ENCODE data around the gene FNBP1.

Gene FNBP1

DNA sequence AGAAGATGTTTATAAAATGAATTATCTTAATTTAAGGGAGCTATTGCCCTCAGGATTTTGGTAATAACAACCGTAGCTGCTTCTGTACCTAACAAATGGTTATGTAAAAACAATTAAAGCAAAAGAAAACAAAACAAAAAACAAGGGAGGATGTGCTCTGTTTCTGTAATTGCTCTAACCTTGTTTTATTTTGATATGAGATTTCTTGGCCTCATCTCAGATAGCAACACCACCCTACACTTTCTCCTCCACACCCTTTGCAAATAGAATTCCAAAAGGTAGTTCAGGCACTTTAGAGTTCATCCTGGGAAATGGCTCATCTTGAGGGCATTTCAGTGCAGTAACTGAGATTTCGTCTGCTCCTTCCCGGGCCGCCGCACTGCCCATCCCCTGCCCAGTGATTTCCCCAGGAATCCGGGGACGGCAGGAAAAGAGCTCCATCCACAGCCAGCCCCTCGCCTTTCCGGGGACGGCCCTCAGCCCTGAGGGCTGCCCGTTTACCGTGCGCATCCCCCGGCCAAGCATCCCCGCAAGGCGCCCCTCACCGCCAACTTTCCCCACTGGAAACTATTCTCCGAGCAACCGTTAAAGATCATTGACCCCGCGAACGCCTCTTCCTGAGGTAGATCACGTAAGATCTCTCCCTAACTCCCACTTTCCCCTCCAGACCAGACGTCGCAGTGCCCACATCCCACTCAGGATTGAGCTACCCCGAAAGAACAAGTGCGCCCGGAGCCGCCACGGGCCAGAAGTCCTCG lies 1.2 kb downstream of the FNBP1 start:
- Histone ChIP-seq H3K27ac (ENCODE audit: low read depth, low read length) (peak overlapping the region; percentile 98), H3K9ac (ENCODE audit: low read length) (peak overlapping the region; percentile 80), H3K27me3 (ENCODE audit: control insufficient read depth, insufficient read depth, low read length) (no peaks in the 10 kb centered on the region), H3K4me1 (ENCODE audit: control insufficient read depth, insufficient read depth, low read length) (peaks cover 31% of the 10 kb centered on the region), H3K36me3 (ENCODE audit: control insufficient read depth, insufficient read depth, low read length) (no peaks in the 10 kb centered on the region), H3K4me3 (ENCODE audit: low read length) (peak overlapping the region; percentile 88)

DNA sequence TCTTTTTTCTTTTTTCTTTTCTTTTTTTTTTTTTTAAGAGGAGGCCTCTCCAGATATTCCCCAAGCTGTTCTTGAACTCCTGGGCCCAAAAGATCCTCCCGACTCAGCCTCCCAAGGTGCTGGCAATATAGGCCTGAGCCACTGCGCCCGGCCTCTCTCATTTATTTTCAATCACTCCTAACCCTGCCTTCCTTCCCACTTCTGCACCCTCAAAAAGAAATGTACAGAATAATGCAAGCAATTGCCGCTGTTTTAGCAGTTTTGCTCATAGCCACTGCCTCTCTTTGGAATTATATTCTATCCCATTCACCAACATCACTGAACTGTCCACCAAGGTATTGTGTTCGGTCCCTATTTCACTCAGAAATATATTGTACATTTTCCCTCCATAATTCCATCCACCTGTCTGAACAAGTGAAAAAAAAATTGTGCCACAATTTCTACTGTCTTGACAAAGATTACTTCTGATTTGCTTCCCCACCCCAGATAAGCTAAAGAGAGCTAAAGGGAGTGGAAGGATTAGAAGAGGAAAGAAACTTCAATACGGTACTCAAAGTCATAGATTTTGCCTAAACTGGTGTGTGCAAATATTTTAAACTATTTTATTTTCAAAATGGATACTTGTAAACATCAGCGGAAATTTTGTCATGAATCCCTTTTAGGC lies 1.9 kb downstream of the FNBP1 start:
- peaks cover 33% of the 10 kb centered on the region for H3K4me1 ChIP-seq (ENCODE audit: control insufficient read depth, insufficient read depth, low read length)
- peak overlapping the region; percentile 24 for H3K9ac ChIP-seq (ENCODE audit: low read length)
- H3K27me3 ChIP-seq (ENCODE audit: control insufficient read depth, insufficient read depth, low read length), result no peaks in the 10 kb centered on the region

DNA sequence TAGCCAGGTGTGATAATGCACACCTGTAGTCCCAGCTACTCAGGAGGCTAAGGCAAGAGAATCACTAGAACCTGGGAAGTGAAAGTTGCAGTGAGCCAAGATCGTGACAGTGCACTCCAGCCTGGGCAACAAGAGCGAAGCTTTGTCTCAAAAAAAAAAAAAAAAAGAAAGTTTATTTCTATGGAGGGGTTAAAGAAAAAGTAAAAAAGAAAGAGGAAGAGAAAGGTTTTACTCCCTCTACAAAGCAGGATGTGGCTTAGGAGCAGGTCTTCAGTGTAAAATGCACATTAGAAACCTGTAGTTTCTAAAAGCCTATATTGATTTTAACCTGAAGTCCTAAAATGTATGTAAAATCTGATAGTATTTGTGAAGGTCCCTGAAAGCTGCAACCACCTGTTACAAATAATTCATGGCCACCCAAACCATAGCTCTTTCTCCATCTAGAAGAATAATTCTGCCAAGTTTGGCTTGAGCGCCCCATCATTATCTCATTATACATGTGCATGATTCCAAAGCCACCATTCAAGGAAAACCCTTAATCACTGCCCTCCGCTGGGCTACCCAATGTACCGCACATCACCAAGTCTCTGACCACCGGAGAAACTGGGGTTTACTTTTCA lies 3.4 kb downstream of the FNBP1 start:
- no peaks in the 10 kb centered on the region for H3K27me3 ChIP-seq (ENCODE audit: control insufficient read depth, insufficient read depth, low read length)
- H3K27ac ChIP-seq (ENCODE audit: low read depth, low read length), result peak overlapping the region; percentile 60
- no peak overlapping the region for H3K9ac ChIP-seq (ENCODE audit: low read length)
- H3K4me1 ChIP-seq (ENCODE audit: control insufficient read depth, insufficient read depth, low read length), result peaks cover 26% of the 10 kb centered on the region
- H3K4me3 ChIP-seq (ENCODE audit: low read length), result peak overlapping the region; percentile 39
- H3K36me3 ChIP-seq (ENCODE audit: control insufficient read depth, insufficient read depth, low read length), result no peaks in the 10 kb centered on the region

More for the DNA sequence above, 1.9 kb downstream of the FNBP1 start:
- H3K4me3 ChIP-seq (ENCODE audit: low read length), result peak overlapping the region; percentile 88
- no peaks in the 10 kb centered on the region for H3K36me3 ChIP-seq (ENCODE audit: control insufficient read depth, insufficient read depth, low read length)
- H3K27ac ChIP-seq (ENCODE audit: low read depth, low read length), result peak overlapping the region; percentile 98

DNA sequence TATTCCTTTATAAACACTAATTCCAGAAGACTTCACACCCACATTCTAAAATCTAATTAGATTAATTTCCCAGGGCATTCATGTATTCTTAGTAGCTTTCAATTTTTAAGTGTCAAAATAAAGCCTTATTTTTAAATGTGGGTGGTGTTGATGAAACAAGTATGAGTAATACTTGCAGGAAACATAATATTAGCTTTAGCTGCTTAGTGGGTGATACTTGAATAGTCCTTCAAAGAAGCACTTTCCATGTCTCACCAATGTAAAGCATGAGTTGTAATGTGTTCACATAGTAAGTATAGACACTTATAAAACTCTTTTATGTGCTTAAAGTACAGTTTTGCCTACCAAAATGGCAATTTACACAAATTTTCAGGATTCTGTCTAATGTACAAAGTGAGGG lies 6.9 kb downstream of the FNBP1 start:
- Histone ChIP-seq H3K36me3 (ENCODE audit: control insufficient read depth, insufficient read depth, low read length) (no peaks in the 10 kb centered on the region), H3K27ac (ENCODE audit: low read depth, low read length) (no peak overlapping the region), H3K4me3 (ENCODE audit: low read length) (no peak overlapping the region), H3K9ac (ENCODE audit: low read length) (no peak overlapping the region), H3K27me3 (ENCODE audit: control insufficient read depth, insufficient read depth, low read length) (no peaks in the 10 kb centered on the region), H3K4me1 (ENCODE audit: control insufficient read depth, insufficient read depth, low read length) (peaks cover 32% of the 10 kb centered on the region)

DNA sequence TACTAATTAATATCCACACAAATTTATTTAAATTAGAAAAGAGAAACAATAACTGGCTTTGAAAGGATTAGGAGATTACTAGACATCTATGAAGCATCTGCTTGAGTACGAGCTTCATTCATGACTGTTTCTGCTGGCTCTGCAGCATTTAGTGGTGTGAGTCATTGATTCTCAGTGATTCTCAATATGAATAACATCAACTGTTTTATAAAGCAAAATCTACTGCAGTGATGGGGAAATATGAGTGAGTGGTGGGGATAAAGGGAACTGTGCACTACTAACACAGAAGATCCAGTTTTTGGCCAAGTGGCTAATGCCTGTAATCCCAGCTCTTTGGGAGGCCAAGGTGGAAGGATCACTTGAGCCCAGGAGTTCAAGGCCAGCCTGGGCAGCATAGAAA lies 8.4 kb downstream of the FNBP1 start:
- H3K9ac ChIP-seq (ENCODE audit: low read length), result no peak overlapping the region
- peaks cover 35% of the 10 kb centered on the region for H3K4me1 ChIP-seq (ENCODE audit: control insufficient read depth, insufficient read depth, low read length)
- H3K36me3 ChIP-seq (ENCODE audit: control insufficient read depth, insufficient read depth, low read length), result no peaks in the 10 kb centered on the region
- no peak overlapping the region for H3K27ac ChIP-seq (ENCODE audit: low read depth, low read length)
- H3K27me3 ChIP-seq (ENCODE audit: control insufficient read depth, insufficient read depth, low read length), result no peaks in the 10 kb centered on the region
- no peak overlapping the region for H3K4me3 ChIP-seq (ENCODE audit: low read length)

DNA sequence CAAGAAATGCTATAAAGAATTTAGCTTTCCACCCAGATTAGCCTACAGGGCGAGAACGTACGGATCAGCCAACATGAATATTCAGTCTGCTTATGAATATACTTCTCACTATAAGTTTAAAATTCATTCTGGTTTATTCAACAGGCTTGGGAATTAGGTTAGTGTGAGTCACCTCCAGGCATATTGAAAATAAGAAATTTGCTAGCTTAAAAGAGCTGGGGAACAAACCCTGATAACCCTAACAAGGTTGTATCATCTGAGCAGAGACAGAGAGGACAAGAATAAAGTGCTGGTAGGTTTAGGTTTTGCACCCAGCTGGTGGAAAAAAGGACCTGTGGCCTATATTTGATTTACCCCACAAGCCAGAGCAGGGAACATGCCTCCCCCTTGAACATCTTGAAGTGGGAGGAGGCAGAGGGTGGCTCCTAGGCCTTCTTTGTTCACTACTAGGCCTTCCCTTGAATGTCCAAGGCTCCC lies 12.3 kb downstream of the FNBP1 start:
- Histone ChIP-seq H3K9ac (ENCODE audit: low read length) (no peak overlapping the region), H3K36me3 (ENCODE audit: control insufficient read depth, insufficient read depth, low read length) (no peaks in the 10 kb centered on the region), H3K4me1 (ENCODE audit: control insufficient read depth, insufficient read depth, low read length) (peaks cover 33% of the 10 kb centered on the region), H3K27me3 (ENCODE audit: control insufficient read depth, insufficient read depth, low read length) (no peaks in the 10 kb centered on the region), H3K4me3 (ENCODE audit: low read length) (no peak overlapping the region), H3K27ac (ENCODE audit: low read depth, low read length) (peak overlapping the region; percentile 18)

DNA sequence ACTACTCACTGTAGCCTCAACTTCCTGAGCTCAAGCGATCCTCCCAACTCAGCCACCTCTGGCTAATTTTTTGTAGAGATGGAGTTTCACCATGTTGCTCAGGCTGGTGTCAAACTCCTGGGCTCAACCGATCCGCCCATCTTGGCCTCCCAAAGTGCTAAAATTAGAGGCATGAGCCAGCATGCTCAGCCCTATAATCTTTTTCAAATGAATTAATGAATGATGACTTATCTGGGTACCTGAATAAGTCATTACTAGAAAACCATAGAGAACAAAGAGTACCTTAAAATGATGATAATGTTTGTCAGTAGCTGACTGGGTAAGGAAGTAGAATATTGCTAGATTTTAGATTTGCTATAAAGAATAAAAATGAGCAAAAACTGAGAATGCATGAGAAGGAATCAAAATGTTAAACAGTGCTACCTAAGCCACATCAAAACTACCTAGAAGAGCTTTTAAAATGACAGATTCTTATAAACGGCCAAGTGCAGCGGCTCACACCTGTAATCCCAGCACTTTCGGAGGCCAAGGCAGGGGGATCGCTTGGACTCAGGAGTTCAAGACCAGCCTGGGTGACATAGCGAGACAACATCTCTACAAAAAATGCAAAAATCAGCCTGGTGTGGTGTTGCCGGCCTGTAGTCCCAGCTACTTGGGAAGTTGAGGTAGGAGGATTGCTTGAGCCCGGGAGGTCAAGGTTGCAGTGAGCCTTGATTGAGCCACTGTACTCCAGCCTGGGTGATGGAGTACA lies 13.6 kb downstream of the FNBP1 start:
- H3K27me3 ChIP-seq (ENCODE audit: control insufficient read depth, insufficient read depth, low read length), result no peaks in the 10 kb centered on the region
- H3K4me1 ChIP-seq (ENCODE audit: control insufficient read depth, insufficient read depth, low read length), result peaks cover 33% of the 10 kb centered on the region
- H3K27ac ChIP-seq (ENCODE audit: low read depth, low read length), result peak overlapping the region; percentile 57
- no peaks in the 10 kb centered on the region for H3K36me3 ChIP-seq (ENCODE audit: control insufficient read depth, insufficient read depth, low read length)
- no peak overlapping the region for H3K4me3 ChIP-seq (ENCODE audit: low read length)
- H3K9ac ChIP-seq (ENCODE audit: low read length), result no peak overlapping the region

DNA sequence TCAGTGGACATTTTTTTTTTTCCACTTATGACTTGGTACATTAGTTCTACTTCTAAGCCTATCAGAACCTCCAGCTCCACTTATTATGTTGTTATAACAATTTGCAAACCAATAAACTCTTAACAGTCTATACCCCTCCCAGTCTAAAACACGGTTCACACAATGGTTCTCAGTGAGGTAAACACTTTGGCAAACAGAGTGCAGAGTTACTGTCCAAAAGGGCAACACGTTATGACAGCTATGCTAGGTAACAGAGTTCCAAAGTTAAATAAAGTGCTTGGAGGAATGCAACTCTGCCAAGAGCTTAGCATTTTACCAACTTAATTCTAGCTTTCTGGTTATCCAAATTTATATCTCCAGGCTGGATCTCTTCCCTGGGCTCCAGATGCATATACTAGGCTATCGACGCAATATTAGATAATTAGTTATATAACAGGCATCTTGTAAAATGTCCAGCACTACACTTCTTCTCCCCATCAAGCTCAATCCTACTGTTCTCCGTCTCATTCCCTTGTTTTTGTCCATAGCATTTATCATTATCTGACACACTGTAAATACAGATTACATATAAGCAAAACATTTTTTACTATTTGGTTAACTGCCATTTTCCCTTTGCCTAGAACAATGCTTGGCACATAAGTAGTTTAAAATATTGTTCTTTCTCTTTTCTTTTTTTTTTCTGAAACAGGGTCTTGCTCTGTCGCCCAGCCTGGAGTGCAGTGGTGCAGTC lies 14.3 kb downstream of the FNBP1 start:
- peak overlapping the region; percentile 57 for H3K27ac ChIP-seq (ENCODE audit: low read depth, low read length)
- no peak overlapping the region for H3K4me3 ChIP-seq (ENCODE audit: low read length)
- no peaks in the 10 kb centered on the region for H3K36me3 ChIP-seq (ENCODE audit: control insufficient read depth, insufficient read depth, low read length)
- no peak overlapping the region for H3K9ac ChIP-seq (ENCODE audit: low read length)
- H3K4me1 ChIP-seq (ENCODE audit: control insufficient read depth, insufficient read depth, low read length), result peaks cover 33% of the 10 kb centered on the region
- no peaks in the 10 kb centered on the region for H3K27me3 ChIP-seq (ENCODE audit: control insufficient read depth, insufficient read depth, low read length)

DNA sequence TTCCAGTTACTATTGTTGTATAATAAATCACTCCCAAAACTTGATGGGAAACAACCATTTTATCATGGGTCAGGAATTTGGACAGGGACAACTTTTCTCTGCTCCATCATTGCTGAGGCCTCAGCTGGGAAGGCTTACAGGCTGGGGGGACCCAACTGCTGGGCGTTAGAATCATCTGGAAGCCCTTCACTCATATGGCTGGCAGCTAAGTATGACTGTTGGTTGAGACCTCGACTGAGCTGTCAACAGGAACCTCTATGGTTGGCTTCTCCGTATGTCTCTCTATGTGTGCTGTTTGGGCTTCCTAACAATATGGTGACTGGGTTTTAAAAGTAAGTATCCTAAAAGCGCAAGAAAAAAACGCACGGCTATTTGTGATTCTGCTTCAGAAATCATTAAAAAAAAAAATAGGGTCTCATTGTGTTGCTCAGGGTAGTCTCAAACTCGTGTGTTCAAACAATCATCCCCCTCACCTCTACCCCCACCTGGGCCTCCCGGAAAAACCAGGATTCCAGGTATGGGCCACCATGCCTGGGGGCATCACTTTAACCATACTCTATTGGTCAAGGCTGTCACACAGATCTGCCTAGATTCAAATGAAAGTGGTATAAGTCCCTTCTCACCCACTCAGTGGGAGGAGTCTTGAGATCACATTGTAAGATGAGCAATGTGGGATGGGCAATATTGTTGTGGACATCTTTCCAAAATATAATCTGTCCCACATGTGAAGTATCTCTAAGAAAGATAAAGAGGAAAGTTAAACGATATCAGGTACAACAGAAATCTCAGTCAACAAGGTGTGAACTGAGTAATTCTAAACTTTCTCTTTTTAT lies 15.2 kb downstream of the FNBP1 start:
- Histone ChIP-seq H3K36me3 (ENCODE audit: control insufficient read depth, insufficient read depth, low read length) (no peaks in the 10 kb centered on the region), H3K4me1 (ENCODE audit: control insufficient read depth, insufficient read depth, low read length) (peaks cover 36% of the 10 kb centered on the region), H3K9ac (ENCODE audit: low read length) (no peak overlapping the region), H3K4me3 (ENCODE audit: low read length) (no peak overlapping the region), H3K27me3 (ENCODE audit: control insufficient read depth, insufficient read depth, low read length) (no peaks in the 10 kb centered on the region), H3K27ac (ENCODE audit: low read depth, low read length) (peak overlapping the region; percentile 57)

DNA sequence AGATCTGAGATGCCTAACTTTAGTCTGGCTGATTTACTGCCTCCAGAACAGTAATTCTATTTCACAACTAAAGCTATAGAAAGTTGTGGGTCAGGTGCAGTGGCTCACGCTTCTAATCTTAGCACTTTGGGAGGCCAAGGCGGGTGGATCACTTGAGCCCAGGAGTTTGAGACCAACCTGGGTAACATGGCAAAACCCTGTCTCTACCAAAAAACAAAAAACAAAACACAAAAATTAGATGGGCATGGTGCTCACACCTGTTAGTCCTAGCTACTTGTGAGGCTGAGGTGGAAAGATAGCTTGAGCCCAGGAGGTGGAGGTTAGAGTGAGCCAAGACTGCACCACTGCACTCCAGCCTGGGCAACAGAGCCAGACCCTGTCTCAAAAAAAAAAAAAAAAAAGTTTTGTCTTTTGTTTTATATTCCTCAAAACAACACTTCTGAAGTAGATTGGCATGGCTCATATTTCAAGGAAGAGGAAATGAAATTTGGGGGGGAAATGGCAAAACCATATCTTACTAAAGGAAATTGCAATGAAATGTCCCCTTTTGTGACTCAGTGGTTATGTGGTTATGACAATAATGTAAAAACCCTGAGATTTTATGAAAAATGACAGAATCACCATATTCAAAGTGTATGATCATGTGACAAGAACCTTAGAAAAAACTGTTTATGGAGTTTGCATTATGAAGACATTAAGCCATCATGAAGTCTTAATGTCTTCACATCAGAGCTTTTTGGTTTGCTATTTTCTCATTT lies 16.2 kb downstream of the FNBP1 start:
- Histone ChIP-seq H3K36me3 (ENCODE audit: control insufficient read depth, insufficient read depth, low read length) (no peaks in the 10 kb centered on the region), H3K4me1 (ENCODE audit: control insufficient read depth, insufficient read depth, low read length) (peaks cover 30% of the 10 kb centered on the region), H3K27me3 (ENCODE audit: control insufficient read depth, insufficient read depth, low read length) (no peaks in the 10 kb centered on the region), H3K27ac (ENCODE audit: low read depth, low read length) (no peak overlapping the region), H3K9ac (ENCODE audit: low read length) (no peak overlapping the region), H3K4me3 (ENCODE audit: low read length) (no peak overlapping the region)
